ENCODE results near the gene TMED7. TPM values are rescaled to one million over a fixed set of nuclear protein-coding genes. Genes with fewer than 3 reads are reported as not detected.
"Not testable (repeated sequence)": the region's sequence is repeated elsewhere in the genome, so short reads cannot be mapped to it uniquely, and the experiment has no call there.

Gene TMED7
- total and polyA plus RNA-seq, 4 donors = 58.6 to 142 (median 77.7) TPM

GRCh38 chr5:115656404-115656803 is 30.6 kb upstream of the TMED7 start:
- H3K36me3 ChIP-seq (ENCODE audit: control insufficient read depth, insufficient read depth, low read length) = no peaks in the 10 kb centered on the region
- WGBS (ENCODE audit: insufficient coverage) = 88% methylated on average over 1 of the region's 1 CpG
- DNase-seq (ENCODE audit: low read depth in 4 of 6, low spot score in 6 of 6) = no peak
- H3K4me1 ChIP-seq (ENCODE audit: control insufficient read depth, insufficient read depth, low read length) = no peaks in the 10 kb centered on the region
- H3K27ac ChIP-seq (ENCODE audit: low read depth, low read length) = no peak overlapping the region
- H3K4me3 ChIP-seq (ENCODE audit: low read depth, low read length) = no peak overlapping the region
- H3K9me3 ChIP-seq (ENCODE audit: control insufficient read depth, insufficient read depth, low read length) = no peaks in the 10 kb centered on the region
- H3K27me3 ChIP-seq (ENCODE audit: control insufficient read depth, insufficient read depth, low read length) = no peaks in the 10 kb centered on the region

GRCh38 chr5:115655994-115656393 is 30.2 kb upstream of the TMED7 start:
- Histone ChIP-seq H3K27me3 (ENCODE audit: control insufficient read depth, insufficient read depth, low read length) (no peaks in the 10 kb centered on the region), H3K36me3 (ENCODE audit: control insufficient read depth, insufficient read depth, low read length) (no peaks in the 10 kb centered on the region), H3K9me3 (ENCODE audit: control insufficient read depth, insufficient read depth, low read length) (no peaks in the 10 kb centered on the region), H3K4me1 (ENCODE audit: control insufficient read depth, insufficient read depth, low read length) (no peaks in the 10 kb centered on the region), H3K27ac (ENCODE audit: low read depth, low read length) (no peak overlapping the region), H3K4me3 (ENCODE audit: low read depth, low read length) (no peak overlapping the region)
- no peak for DNase-seq (ENCODE audit: low read depth in 4 of 6, low spot score in 6 of 6)
- no CpG with 5 or more reads among the region's 1 CpG for WGBS (ENCODE audit: insufficient coverage)

- no CpG with 5 or more reads among the region's 1 CpG for WGBS (ENCODE audit: insufficient coverage)
- H3K27ac ChIP-seq (ENCODE audit: low read depth, low read length) = no peak overlapping the region
- H3K9me3 ChIP-seq (ENCODE audit: control insufficient read depth, insufficient read depth, low read length) = no peaks in the 10 kb centered on the region
- no peaks in the 10 kb centered on the region for H3K36me3 ChIP-seq (ENCODE audit: control insufficient read depth, insufficient read depth, low read length)
- DNase-seq (ENCODE audit: low read depth in 4 of 6, low spot score in 6 of 6) = no peak
- H3K4me3 ChIP-seq (ENCODE audit: low read depth, low read length) = no peak overlapping the region
- H3K27me3 ChIP-seq (ENCODE audit: control insufficient read depth, insufficient read depth, low read length) = no peaks in the 10 kb centered on the region
- H3K4me1 ChIP-seq (ENCODE audit: control insufficient read depth, insufficient read depth, low read length) = no peaks in the 10 kb centered on the region
Observed at GRCh38 chr5:115649541-115649940, 23.7 kb upstream of the TMED7 start.

GRCh38 chr5:115648056-115648455 is 22.2 kb upstream of the TMED7 start:
- H3K27me3 ChIP-seq (ENCODE audit: control insufficient read depth, insufficient read depth, low read length) = no peaks in the 10 kb centered on the region
- no peak for DNase-seq (ENCODE audit: low read depth in 4 of 6, low spot score in 6 of 6)
- no peak overlapping the region for H3K4me3 ChIP-seq (ENCODE audit: low read depth, low read length)
- H3K36me3 ChIP-seq (ENCODE audit: control insufficient read depth, insufficient read depth, low read length) = no peaks in the 10 kb centered on the region
- no peaks in the 10 kb centered on the region for H3K9me3 ChIP-seq (ENCODE audit: control insufficient read depth, insufficient read depth, low read length)
- H3K4me1 ChIP-seq (ENCODE audit: control insufficient read depth, insufficient read depth, low read length) = no peaks in the 10 kb centered on the region
- no CpG with 5 or more reads among the region's 3 CpGs for WGBS (ENCODE audit: insufficient coverage)
- no peak overlapping the region for H3K27ac ChIP-seq (ENCODE audit: low read depth, low read length)

- not testable (repeated sequence) for H3K36me3 ChIP-seq (ENCODE audit: control insufficient read depth, insufficient read depth, low read length); H3K4me3 ChIP-seq (ENCODE audit: low read depth, low read length); H3K27ac ChIP-seq (ENCODE audit: low read depth, low read length); H3K9me3 ChIP-seq (ENCODE audit: control insufficient read depth, insufficient read depth, low read length); DNase-seq (ENCODE audit: low read depth in 4 of 6, low spot score in 6 of 6); H3K4me1 ChIP-seq (ENCODE audit: control insufficient read depth, insufficient read depth, low read length); H3K27me3 ChIP-seq (ENCODE audit: control insufficient read depth, insufficient read depth, low read length)
- WGBS (ENCODE audit: insufficient coverage) = no CpG with 5 or more reads among the region's 5 CpGs
Observed at GRCh38 chr5:115645386-115645785, 19.6 kb upstream of the TMED7 start.

- no CpG with 5 or more reads among the region's 2 CpGs for WGBS (ENCODE audit: insufficient coverage)
Observed at GRCh38 chr5:115644046-115644445, 18.2 kb upstream of the TMED7 start.

GRCh38 chr5:115641948-115642347 is 16.1 kb upstream of the TMED7 start:
- Histone ChIP-seq H3K4me3 (ENCODE audit: low read depth, low read length) (no peak overlapping the region), H3K9me3 (ENCODE audit: control insufficient read depth, insufficient read depth, low read length) (no peaks in the 10 kb centered on the region), H3K27me3 (ENCODE audit: control insufficient read depth, insufficient read depth, low read length) (no peaks in the 10 kb centered on the region), H3K27ac (ENCODE audit: low read depth, low read length) (no peak overlapping the region), H3K36me3 (ENCODE audit: control insufficient read depth, insufficient read depth, low read length) (no peaks in the 10 kb centered on the region), H3K4me1 (ENCODE audit: control insufficient read depth, insufficient read depth, low read length) (no peaks in the 10 kb centered on the region)
- WGBS (ENCODE audit: insufficient coverage) = no CpG with 5 or more reads among the region's 1 CpG
- DNase-seq (ENCODE audit: low read depth in 4 of 6, low spot score in 6 of 6) = no peak

More at GRCh38 chr5:115644046-115644445, 18.2 kb upstream of the TMED7 start:
- Histone ChIP-seq H3K4me3 (ENCODE audit: low read depth, low read length) (no peak overlapping the region), H3K4me1 (ENCODE audit: control insufficient read depth, insufficient read depth, low read length) (no peaks in the 10 kb centered on the region), H3K27ac (ENCODE audit: low read depth, low read length) (no peak overlapping the region), H3K36me3 (ENCODE audit: control insufficient read depth, insufficient read depth, low read length) (no peaks in the 10 kb centered on the region), H3K27me3 (ENCODE audit: control insufficient read depth, insufficient read depth, low read length) (no peaks in the 10 kb centered on the region), H3K9me3 (ENCODE audit: control insufficient read depth, insufficient read depth, low read length) (no peaks in the 10 kb centered on the region)
- peak in 1 of 6 donors; percentile 73 for DNase-seq (ENCODE audit: low read depth in 4 of 6, low spot score in 6 of 6)

- DNase-seq (ENCODE audit: low read depth in 4 of 6, low spot score in 6 of 6) = no peak
- H3K9me3 ChIP-seq (ENCODE audit: control insufficient read depth, insufficient read depth, low read length) = no peaks in the 10 kb centered on the region
- H3K36me3 ChIP-seq (ENCODE audit: control insufficient read depth, insufficient read depth, low read length) = no peaks in the 10 kb centered on the region
- H3K27me3 ChIP-seq (ENCODE audit: control insufficient read depth, insufficient read depth, low read length) = no peaks in the 10 kb centered on the region
- 78% methylated on average over 1 of the region's 2 CpGs for WGBS (ENCODE audit: insufficient coverage)
- no peaks in the 10 kb centered on the region for H3K4me1 ChIP-seq (ENCODE audit: control insufficient read depth, insufficient read depth, low read length)
- no peak overlapping the region for H3K27ac ChIP-seq (ENCODE audit: low read depth, low read length)
- no peak overlapping the region for H3K4me3 ChIP-seq (ENCODE audit: low read depth, low read length)
Observed at GRCh38 chr5:115640274-115640673, 14.4 kb upstream of the TMED7 start.

- Histone ChIP-seq H3K27ac (ENCODE audit: low read depth, low read length) (no peak overlapping the region), H3K4me3 (ENCODE audit: low read depth, low read length) (no peak overlapping the region), H3K4me1 (ENCODE audit: control insufficient read depth, insufficient read depth, low read length) (no peaks in the 10 kb centered on the region), H3K9me3 (ENCODE audit: control insufficient read depth, insufficient read depth, low read length) (no peaks in the 10 kb centered on the region), H3K36me3 (ENCODE audit: control insufficient read depth, insufficient read depth, low read length) (no peaks in the 10 kb centered on the region), H3K27me3 (ENCODE audit: control insufficient read depth, insufficient read depth, low read length) (no peaks in the 10 kb centered on the region)
- no CpG with 5 or more reads among the region's 1 CpG for WGBS (ENCODE audit: insufficient coverage)
- DNase-seq (ENCODE audit: low read depth in 4 of 6, low spot score in 6 of 6) = peak in 2 of 6 donors; percentile 23 to 62
Observed at GRCh38 chr5:115639377-115639776, 13.5 kb upstream of the TMED7 start.

GRCh38 chr5:115637507-115637906 is 11.7 kb upstream of the TMED7 start:
- H3K4me3 ChIP-seq (ENCODE audit: low read depth, low read length) = no peak overlapping the region
- DNase-seq (ENCODE audit: low read depth in 4 of 6, low spot score in 6 of 6) = no peak
- H3K9me3 ChIP-seq (ENCODE audit: control insufficient read depth, insufficient read depth, low read length) = no peaks in the 10 kb centered on the region
- H3K36me3 ChIP-seq (ENCODE audit: control insufficient read depth, insufficient read depth, low read length) = no peaks in the 10 kb centered on the region
- no peak overlapping the region for H3K27ac ChIP-seq (ENCODE audit: low read depth, low read length)
- 100% methylated on average over 2 of the region's 4 CpGs for WGBS (ENCODE audit: insufficient coverage)
- no peaks in the 10 kb centered on the region for H3K4me1 ChIP-seq (ENCODE audit: control insufficient read depth, insufficient read depth, low read length)
- H3K27me3 ChIP-seq (ENCODE audit: control insufficient read depth, insufficient read depth, low read length) = no peaks in the 10 kb centered on the region
